K562 (cell line): ENCODE results near the gene MYL12B. TPM values are rescaled to one million over a fixed set of nuclear protein-coding genes. Genes with fewer than 3 reads are reported as not detected.

ENCODE experiments used
- ARHGAP35 ChIP-seq: fragments of 450-650 bp; IDR thresholded peaks from 2 replicates; pipeline ENCODE4 v1.6.1; 2018; ENCODE audit not compliant: partially characterized antibody
- BCL6 ChIP-seq: fragments of 250-450 bp; sonication (Bioruptor Pico); IDR thresholded peaks from 2 replicates; pipeline ENCODE4 v1.4.0; 2020
- CBX2 ChIP-seq: fragments of 200-600 bp; sonication (generic); IDR thresholded peaks from one replicate; pipeline ENCODE4 v1.6.1; 2012; ENCODE audit warnings: mild to moderate bottlenecking, low read length, inconsistent platforms; ENCODE audit not compliant: insufficient read depth, poor library complexity, severe bottlenecking
- ELF1 ChIP-seq: fragments of 200-800 bp; sonication (Bioruptor generic); IDR thresholded peaks from 2 replicates; pipeline ENCODE4 v1.6.1; 2016; ENCODE audit warnings: missing genetic modification characterization, missing compliant biosample characterization
- FOXJ3 ChIP-seq: sonication (generic); formaldehyde crosslinking; IDR thresholded peaks from 2 replicates; pipeline ENCODE4 v1.4.0; 2020; ENCODE audit warnings: mild to moderate bottlenecking, missing genetic modification reagents
- GABPA ChIP-seq: fragments of 200-800 bp; sonication (Bioruptor generic); conservative IDR thresholded peaks from 2 replicates; pipeline ENCODE4 v1.6.1; 2016; ENCODE audit warnings: low read depth, missing genetic modification characterization, missing compliant biosample characterization
- PHB ChIP-seq: fragments of 250-450 bp; sonication (Bioruptor Pico); IDR thresholded peaks from 2 replicates; pipeline ENCODE4 v1.5.0; 2021
- ZNF384 ChIP-seq: IDR thresholded peaks from 2 replicates; pipeline ENCODE4 v1.6.1; 2012; ENCODE audit warnings: low read depth, low read length, improper control_type of control experiment
- polyA plus RNA-seq, 8 experiments: library from polyadenylated mRNA; depleted of rRNA in 4 of 8; stranded (reverse) in 5 of 8; unstranded in 3 of 8; fragments of >200 nt; fragmentation: Nextera tagmentation in 2 of 8; fragmentation: Illumina TruSeq in 1 of 8; extraction: Ambion mirVana in 2 of 8; extraction: Trizol in 1 of 8; gene quantifications; 2 replicates each; pipeline versions ENCODE4 v1.2.1 to v1.2.3, GENCODE V29; 2011 to 2014; ENCODE audit warnings: inconsistent platforms in 1 of 8, missing spikeins in 1 of 8
- total RNA-seq, 7 experiments: library from RNA; depleted of rRNA in 6 of 7; stranded (reverse); fragments of >200 nt in 6 of 7; fragmentation: Illumina TruSeq in 2 of 7; extraction: Trizol in 2 of 7; gene quantifications; 2 replicates each; pipeline versions ENCODE4 v1.2.1 to v1.2.3, GENCODE V29; 2011 to 2021; ENCODE audit warnings: low replicate concordance in 1 of 7
- TF ChIP-seq, protein P1 (sequence below): fragments of 450-650 bp; IDR thresholded peaks from 2 replicates; pipeline ENCODE4 v1.6.1; 2016; ENCODE audit warnings: low read depth, mild to moderate bottlenecking, moderate library complexity
- TF ChIP-seq, protein P2 (sequence below): sonication (generic); formaldehyde crosslinking; IDR thresholded peaks from 2 replicates; pipeline ENCODE4 v1.8.0; 2022; ENCODE audit warnings: missing genetic modification reagents, mild to moderate bottlenecking, borderline replicate concordance
- TF ChIP-seq, protein P3 (sequence below): fragments of 250-450 bp; sonication (Bioruptor Pico); IDR thresholded peaks from 2 replicates; pipeline ENCODE4 v1.5.0; 2021
- TF ChIP-seq, protein P4 (sequence below): sonication (generic); formaldehyde crosslinking; IDR thresholded peaks from 2 replicates; pipeline ENCODE4 v1.9.0; 2022; ENCODE audit warnings: mild to moderate bottlenecking, missing genetic modification reagents
- TF ChIP-seq, protein P5 (sequence below): sonication (generic); formaldehyde crosslinking; IDR thresholded peaks from 2 replicates; pipeline ENCODE4 v1.9.0; 2022; ENCODE audit warnings: mild to moderate bottlenecking, missing genetic modification reagents
- TF ChIP-seq, protein P6 (sequence below), 2 experiments: fragments of 450-650 bp; IDR thresholded peaks; 2 replicates each; pipeline ENCODE4 v1.6.1; 2016; ENCODE audit warnings: mild to moderate bottlenecking in 2 of 2, borderline replicate concordance in 1 of 2, low read depth in 1 of 2, moderate library complexity in 1 of 2

Gene MYL12B
- total and polyA plus RNA-seq, 9 of the 15 experiments (the other 6 are each of a cell fraction or from before 2014, with no cell fraction given): 220 to 995 (median 463) TPM

DNA sequence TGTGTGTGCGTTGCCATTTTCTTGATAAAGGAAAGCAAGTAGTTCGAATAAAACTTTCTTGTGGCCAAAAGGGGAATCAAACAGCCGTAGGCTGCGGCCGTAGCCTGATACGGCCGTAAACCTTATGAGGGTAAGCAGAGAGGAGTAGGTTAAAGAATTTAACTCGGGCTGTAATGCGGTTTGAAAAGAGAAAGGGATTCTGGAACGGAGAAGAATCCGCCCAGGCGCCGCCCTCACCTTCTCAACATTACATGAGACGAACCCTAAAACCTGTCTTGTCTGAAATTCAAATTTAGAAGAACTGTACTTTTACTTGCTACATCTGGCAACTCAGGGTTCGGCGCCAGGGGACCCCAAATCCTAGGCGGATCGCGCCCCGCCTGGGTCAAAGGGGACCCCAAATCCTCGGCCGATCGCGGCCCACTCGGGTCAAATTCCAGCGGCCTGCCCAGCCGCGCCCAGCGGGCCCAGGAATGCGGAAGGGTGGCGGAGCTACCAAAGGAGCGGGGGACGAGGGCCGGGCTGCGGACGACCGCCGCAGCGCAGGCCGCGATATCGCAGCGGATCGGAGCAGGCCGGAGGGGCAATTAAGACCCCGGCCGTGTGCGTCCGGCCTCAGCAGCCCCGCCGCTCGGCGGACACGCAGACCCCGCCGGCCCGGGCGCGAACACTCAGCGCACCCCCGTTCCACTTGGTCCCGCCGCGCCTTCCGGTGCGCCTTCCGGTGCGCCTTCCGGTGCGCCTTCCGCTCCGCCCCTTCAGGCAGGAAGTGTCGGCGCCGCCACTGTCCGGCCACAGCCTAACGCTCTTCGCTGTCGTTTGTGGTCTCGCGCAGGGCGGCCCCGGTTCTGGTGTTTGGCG, at the start of gene MYL12B (continued):
- TF ChIP-seq, protein P1, sequence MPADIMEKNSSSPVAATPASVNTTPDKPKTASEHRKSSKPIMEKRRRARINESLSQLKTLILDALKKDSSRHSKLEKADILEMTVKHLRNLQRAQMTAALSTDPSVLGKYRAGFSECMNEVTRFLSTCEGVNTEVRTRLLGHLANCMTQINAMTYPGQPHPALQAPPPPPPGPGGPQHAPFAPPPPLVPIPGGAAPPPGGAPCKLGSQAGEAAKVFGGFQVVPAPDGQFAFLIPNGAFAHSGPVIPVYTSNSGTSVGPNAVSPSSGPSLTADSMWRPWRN: peak; percentile 51; the same call in 1 of the 2 replicates
- TF ChIP-seq, protein P2, sequence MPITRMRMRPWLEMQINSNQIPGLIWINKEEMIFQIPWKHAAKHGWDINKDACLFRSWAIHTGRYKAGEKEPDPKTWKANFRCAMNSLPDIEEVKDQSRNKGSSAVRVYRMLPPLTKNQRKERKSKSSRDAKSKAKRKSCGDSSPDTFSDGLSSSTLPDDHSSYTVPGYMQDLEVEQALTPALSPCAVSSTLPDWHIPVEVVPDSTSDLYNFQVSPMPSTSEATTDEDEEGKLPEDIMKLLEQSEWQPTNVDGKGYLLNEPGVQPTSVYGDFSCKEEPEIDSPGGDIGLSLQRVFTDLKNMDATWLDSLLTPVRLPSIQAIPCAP (CRISPR knock-in tag): no peak
- TF ChIP-seq, protein P3, sequence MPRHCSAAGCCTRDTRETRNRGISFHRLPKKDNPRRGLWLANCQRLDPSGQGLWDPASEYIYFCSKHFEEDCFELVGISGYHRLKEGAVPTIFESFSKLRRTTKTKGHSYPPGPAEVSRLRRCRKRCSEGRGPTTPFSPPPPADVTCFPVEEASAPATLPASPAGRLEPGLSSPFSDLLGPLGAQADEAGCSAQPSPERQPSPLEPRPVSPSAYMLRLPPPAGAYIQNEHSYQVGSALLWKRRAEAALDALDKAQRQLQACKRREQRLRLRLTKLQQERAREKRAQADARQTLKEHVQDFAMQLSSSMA (CRISPR knock-in tag): peak; percentile 35; the same call in 1 of the 2 replicates
- TF ChIP-seq, protein P4, sequence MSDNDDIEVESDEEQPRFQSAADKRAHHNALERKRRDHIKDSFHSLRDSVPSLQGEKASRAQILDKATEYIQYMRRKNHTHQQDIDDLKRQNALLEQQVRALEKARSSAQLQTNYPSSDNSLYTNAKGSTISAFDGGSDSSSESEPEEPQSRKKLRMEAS (CRISPR knock-in tag): no peak; the same call in none of the 2 replicates
- TF ChIP-seq ELF1: peak; percentile 100
- no peak for TF ChIP-seq ZNF384
- no peak for TF ChIP-seq ARHGAP35
- TF ChIP-seq, protein P5, sequence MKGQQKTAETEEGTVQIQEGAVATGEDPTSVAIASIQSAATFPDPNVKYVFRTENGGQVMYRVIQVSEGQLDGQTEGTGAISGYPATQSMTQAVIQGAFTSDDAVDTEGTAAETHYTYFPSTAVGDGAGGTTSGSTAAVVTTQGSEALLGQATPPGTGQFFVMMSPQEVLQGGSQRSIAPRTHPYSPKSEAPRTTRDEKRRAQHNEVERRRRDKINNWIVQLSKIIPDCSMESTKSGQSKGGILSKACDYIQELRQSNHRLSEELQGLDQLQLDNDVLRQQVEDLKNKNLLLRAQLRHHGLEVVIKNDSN (CRISPR knock-in tag): no peak
- TF ChIP-seq FOXJ3 (CRISPR knock-in tag): no peak
- TF ChIP-seq PHB (CRISPR knock-in tag): 0 out of 2 replicates have a peak, but pooled peaks have one; percentile 35
- TF ChIP-seq CBX2: no peak
- TF ChIP-seq, protein P6, sequence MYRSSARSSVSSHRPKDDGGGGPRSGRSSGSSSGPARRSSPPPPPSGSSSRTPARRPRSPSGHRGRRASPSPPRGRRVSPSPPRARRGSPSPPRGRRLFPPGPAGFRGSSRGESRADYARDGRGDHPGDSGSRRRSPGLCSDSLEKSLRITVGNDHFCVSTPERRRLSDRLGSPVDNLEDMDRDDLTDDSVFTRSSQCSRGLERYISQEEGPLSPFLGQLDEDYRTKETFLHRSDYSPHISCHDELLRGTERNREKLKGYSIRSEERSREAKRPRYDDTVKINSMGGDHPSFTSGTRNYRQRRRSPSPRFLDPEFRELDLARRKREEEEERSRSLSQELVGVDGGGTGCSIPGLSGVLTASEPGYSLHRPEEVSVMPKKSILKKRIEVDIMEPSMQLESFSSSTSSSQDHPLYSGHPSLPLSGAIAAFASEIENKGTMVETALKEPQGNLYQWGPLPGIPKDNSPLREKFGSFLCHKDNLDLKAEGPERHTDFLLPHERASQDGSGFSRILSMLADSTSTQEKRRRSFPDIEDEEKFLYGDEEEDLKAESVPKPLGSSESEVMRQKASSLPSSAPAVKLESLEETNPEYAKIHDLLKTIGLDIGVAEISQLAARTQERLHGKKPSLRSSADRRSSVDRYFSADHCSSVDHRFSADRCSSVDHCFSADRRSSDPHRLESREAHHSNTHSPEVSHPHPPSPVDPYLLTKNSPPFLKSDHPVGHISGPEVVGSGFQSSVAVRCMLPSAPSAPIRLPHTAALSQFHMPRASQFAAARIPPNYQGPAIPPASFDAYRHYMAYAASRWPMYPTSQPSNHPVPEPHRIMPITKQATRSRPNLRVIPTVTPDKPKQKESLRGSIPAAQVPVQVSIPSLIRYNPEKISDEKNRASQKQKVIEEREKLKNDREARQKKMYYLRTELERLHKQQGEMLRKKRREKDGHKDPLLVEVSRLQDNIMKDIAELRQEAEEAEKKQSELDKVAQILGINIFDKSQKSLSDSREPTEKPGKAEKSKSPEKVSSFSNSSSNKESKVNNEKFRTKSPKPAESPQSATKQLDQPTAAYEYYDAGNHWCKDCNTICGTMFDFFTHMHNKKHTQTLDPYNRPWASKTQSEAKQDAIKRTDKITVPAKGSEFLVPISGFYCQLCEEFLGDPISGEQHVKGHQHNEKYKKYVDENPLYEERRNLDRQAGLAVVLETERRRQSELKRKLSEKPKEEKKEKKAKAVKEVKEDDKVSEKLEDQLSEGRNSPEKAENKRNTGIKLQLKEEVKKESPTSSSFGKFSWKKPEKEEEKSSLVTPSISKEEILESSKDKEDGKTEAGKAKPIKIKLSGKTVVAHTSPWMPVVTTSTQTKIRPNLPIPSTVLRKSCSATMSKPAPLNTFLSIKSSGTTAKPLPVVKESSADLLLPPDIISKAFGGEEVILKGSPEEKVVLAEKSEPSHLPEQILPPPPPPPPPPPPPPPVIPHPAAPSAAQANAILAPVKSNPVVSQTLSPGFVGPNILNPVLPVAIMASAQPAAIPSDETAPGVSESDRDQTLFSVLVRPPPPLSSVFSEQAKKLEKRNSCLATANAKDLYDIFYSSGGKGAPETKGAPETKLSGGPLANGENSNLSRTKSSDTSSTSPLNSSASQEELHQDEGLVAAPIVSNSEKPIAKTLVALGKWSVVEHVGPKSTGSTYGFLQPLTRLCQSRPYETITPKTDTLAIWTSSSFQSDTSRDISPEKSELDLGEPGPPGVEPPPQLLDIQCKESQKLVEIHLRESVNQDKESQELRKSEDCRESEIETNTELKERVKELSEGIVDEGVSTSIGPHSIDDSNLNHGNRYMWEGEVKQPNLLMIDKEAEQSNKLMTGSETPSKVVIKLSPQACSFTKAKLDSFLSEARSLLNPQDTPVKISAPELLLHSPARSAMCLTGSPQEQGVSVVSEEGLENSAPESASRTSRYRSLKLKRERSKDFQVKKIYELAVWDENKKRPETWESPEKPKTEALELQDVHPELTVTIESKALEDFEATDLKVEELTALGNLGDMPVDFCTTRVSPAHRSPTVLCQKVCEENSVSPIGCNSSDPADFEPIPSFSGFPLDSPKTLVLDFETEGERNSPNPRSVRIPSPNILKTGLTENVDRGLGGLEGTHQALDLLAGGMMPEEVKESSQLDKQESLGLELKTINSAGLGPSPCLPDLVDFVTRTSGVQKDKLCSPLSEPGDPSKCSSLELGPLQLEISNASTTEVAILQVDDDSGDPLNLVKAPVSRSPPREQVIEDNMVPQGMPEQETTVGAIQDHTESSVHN (IDR thresholded peaks at IDR 0.05; ENCODE audit: borderline replicate concordance in 1 of 2, low read depth in 1 of 2): peak in 1 of 2 experiments; percentile 73; a peak in 2 of 4 replicates
- TF ChIP-seq GABPA (tag): peak; percentile 99
- no peak for TF ChIP-seq BCL6 (CRISPR knock-in tag)
